ENCODE results near the gene SLC24A4.

The SLC24A4 gene

GRCh38 chr14:92323011-92323915 is at the start of gene SLC24A4:
TSS of gene SLC24A4 (plus strand) at chr14:92323165. CDS start at chr14:92323831, 666 bp downstream.
- no peak for DNase-seq (ENCODE audit: low read depth in 2 of 2)

GRCh38 chr14:92273166-92273565 is 49.8 kb upstream of the SLC24A4 start:
- DNase-seq (ENCODE audit: low read depth in 2 of 2) = no peak

DNA sequence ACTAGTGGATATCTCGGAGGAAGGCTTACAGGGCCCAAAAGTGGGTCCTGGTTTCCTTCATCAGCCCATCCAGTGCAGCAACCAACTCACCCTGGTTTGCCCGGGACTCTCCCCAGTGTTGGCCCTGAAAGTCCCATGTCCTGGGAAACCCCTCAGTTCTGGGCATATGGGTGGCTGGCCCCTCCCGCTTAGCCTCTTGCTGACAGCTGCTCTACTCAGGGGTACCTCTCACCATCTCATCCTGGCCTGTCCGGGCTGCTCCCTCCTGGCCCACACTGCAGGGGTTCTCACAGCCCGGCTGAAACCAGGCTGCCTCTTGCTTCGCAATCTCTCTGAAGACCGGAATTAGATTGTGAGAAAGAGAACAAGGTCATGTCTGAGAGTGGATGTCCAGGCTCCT is 48.9 kb upstream of the SLC24A4 start:
- no peak for DNase-seq (ENCODE audit: low read depth in 2 of 2)

GRCh38 chr14:92276074-92276473 is 46.9 kb upstream of the SLC24A4 start:
- DNase-seq (ENCODE audit: low read depth in 2 of 2) = no peak

DNA sequence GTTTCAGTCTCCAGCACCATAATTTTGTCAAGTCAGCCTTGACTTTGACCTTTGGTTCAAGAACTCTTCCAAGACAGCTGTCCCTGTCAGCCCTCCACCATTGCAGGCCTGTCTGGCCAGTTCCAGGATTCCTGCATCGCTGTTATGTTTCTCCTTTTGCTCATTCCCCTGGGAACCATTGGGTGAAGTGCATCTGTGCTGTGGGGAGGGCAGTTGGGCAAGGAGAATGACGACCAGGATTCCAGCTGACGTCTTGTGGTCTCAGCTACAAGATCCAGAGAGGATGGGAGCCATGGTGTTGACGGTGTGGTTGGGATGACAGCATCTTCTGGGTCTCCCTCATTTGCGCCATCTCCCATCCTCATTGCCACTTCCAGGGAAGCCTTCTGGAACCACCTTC is 45.9 kb upstream of the SLC24A4 start:
- DNase-seq (ENCODE audit: low read depth in 2 of 2) = no peak

DNA sequence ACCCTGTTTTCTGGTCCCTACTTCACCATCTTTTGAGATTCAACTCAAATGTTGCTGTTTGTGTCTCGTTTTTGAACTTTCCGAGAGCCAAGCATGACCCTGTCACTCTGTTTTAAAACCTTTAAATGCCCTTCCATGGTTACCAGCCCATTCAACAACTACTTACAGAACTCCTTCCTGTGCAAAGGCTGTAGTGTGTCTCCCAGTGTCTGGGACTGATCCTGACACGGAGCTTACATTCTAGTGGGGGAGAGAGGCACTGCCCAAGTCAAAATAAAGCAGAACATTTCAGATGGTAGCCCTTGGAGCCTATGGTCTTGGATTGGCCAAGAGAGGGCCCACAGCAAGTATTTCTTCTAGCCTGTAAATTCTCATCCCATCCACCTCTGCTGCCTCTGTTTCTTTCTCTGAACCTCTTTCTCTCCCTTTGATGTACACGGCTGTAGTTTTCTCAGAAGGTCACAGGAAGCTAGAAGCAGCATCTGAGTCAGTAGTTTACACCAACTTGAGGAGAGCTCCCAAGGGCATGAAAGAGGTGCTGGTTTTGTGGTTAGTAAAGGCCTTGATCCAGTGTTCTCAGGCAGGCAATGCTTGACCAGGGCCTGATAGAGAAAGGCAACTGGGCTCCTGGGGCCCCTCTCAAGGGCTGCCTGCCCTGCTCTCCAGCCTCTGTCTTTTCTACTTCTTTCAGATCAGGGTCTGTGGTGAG is 42.3 kb upstream of the SLC24A4 start:
- no peak for DNase-seq (ENCODE audit: low read depth in 2 of 2)

GRCh38 chr14:92282669-92283068 is 40.3 kb upstream of the SLC24A4 start:
- no peak for DNase-seq (ENCODE audit: low read depth in 2 of 2)

DNA sequence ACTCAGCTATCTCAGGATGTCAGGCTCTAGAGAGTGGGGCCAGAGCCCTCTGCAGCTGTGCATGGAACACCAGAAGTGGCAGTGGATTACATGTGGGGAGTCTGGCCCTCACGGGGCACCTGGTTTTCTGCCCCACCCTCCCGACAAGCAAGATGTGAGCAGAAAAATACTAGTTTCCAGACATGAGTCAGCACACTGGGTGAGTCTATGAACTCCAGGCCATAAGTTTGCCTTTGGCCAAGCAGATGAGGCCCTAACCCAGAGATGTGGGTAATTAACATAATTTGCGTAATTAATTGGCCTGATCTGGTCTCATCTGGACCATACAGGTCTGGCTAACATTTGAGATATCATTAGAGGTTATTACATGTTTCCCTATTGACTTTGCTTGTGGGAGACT is 37.7 kb upstream of the SLC24A4 start:
- no peak for DNase-seq (ENCODE audit: low read depth in 2 of 2)

- DNase-seq (ENCODE audit: low read depth in 2 of 2) = no peak
Observed at GRCh38 chr14:92287987-92288386, 35.0 kb upstream of the SLC24A4 start.

DNA sequence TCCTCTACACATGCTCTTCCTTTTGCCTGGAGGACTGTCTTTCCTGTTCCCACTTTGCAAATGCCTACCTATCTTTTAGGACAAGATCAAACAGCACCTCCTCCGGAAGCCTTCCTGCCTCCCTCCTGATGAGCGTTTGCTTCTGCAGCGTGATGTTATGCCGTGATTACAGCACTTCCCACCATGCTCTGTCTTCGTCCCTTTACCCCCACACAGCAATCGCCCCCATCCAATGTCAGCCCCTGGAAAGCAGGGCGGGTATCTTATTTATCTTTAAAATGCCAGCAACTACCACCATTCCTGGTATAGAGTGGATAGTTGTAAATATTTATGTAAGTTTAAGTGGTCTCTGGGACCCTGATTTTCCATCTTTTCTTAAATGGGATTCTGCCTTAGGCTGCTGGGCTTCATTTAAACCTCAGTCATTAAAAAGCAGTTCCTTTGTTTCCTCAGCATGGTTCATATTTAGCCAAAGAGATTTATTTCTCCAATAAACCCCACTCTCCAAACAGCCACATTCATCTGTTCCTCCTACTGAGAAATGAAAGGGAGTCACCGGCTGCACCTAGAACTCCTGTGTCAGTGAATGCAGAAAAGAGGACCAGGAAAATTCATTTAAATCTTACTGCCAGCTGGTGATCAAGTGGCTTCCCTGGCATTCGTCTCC is 33.8 kb upstream of the SLC24A4 start:
- DNase-seq (ENCODE audit: low read depth in 2 of 2) = no peak

GRCh38 chr14:92292673-92293072 is 30.3 kb upstream of the SLC24A4 start:
- DNase-seq (ENCODE audit: low read depth in 2 of 2) = no peak

- no peak for DNase-seq (ENCODE audit: low read depth in 2 of 2)
Observed at GRCh38 chr14:92294506-92294905, 28.5 kb upstream of the SLC24A4 start.

GRCh38 chr14:92297818-92298595 is 25.0 kb upstream of the SLC24A4 start:
- DNase-seq (ENCODE audit: low read depth in 2 of 2) = no peak

GRCh38 chr14:92302481-92302880 is 20.5 kb upstream of the SLC24A4 start:
- no peak for DNase-seq (ENCODE audit: low read depth in 2 of 2)

DNA sequence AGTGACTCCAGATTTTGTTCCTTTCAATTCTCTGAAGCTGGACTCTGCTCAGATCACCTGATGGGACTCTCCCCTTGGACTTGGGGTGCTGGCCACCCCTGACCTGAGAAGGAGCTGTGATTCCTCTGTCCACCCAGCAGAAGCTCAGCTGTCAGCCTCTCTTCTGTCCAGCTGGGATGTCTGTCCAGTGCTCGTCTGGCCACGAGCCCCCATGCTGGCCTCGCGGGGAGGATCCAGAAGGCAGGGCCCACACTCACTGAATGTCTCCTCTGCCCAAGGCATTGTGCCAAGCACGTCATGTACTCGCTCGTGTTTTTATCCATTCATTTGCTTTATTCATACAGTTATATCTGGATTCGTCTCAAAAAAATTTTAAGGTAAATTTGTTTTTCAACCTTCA is 14.2 kb upstream of the SLC24A4 start:
- DNase-seq (ENCODE audit: low read depth in 2 of 2) = no peak

GRCh38 chr14:92309968-92310530 is 12.9 kb upstream of the SLC24A4 start:
- DNase-seq (ENCODE audit: low read depth in 2 of 2) = no peak

- DNase-seq (ENCODE audit: low read depth in 2 of 2) = no peak
Observed at GRCh38 chr14:92310776-92311375, 12.1 kb upstream of the SLC24A4 start.

- no peak for DNase-seq (ENCODE audit: low read depth in 2 of 2)
Observed at GRCh38 chr14:92314182-92314581, 8.8 kb upstream of the SLC24A4 start.

GRCh38 chr14:92315050-92315805 is 7.7 kb upstream of the SLC24A4 start:
- no peak for DNase-seq (ENCODE audit: low read depth in 2 of 2)

DNA sequence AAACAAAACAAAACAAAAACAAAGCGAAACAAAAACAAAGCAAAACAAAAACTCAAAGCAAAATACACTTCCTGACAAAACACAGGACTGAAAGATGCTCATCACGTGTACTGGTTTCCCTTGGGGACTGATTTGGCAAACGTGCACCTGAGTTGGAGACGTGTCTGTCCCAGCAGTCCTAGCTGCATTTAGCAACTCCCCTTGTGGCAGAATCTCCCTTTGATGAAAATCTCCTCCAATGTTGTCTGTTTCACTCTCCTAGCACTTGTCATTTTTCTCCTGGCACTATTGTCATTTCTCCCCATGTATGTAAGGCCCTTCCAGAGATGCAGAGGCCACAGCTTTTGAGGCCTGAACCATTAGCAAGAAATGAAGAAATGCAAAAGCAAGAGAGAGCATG is 6.8 kb upstream of the SLC24A4 start:
- DNase-seq (ENCODE audit: low read depth in 2 of 2) = no peak

Measured in activated CD4-positive, alpha-beta T cell treated with anti-CD3 and anti-CD28 coated beads for 24 hours (primary cell).